Karpas-422 (cell line): ENCODE data around the gene IL18RAP. TPM values are rescaled to one million over a fixed set of nuclear protein-coding genes. Genes with fewer than 3 reads are reported as not detected.

Experiments used
- DNase-seq: peaks from one replicate; pipeline ENCODE4 v3.0.0-alpha.2; 2015
- H2AFZ ChIP-seq: fragments of 200-600 bp; sonication (generic); 2 replicates; pipeline ENCODE4 v1.6.1; 2014; ENCODE audit warnings: antibody characterized with exemption, low read length, mixed read lengths
- H3K27ac ChIP-seq: fragments of 200-600 bp; sonication (generic); 2 replicates; pipeline ENCODE4 v1.5.1; 2014; ENCODE audit warnings: mild to moderate bottlenecking, low read length, moderate library complexity
- H3K27me3 ChIP-seq: fragments of 200-600 bp; sonication (generic); 2 replicates; pipeline ENCODE4 v1.6.1; 2014; ENCODE audit warnings: low read length, mixed read lengths
- H3K36me3 ChIP-seq: fragments of 200-600 bp; sonication (generic); 2 replicates; pipeline ENCODE4 v1.6.1; 2014; ENCODE audit warnings: low read length, mixed read lengths; ENCODE audit not compliant: insufficient read depth
- H3K4me1 ChIP-seq: fragments of 200-600 bp; sonication (generic); 2 replicates; pipeline ENCODE4 v1.6.1; 2014; ENCODE audit warnings: mild to moderate bottlenecking, low read length, mixed read lengths
- H3K4me2 ChIP-seq: fragments of 200-600 bp; sonication (generic); 2 replicates; pipeline ENCODE4 v1.6.1; 2014; ENCODE audit warnings: low read length, low read depth, mild to moderate bottlenecking; ENCODE audit not compliant: poor library complexity, severe bottlenecking
- H3K4me3 ChIP-seq: fragments of 200-600 bp; sonication (generic); 2 replicates; pipeline ENCODE4 v1.5.1; 2014; ENCODE audit warnings: mild to moderate bottlenecking, antibody characterized with exemption, low read length, mixed read lengths
- H3K79me2 ChIP-seq: fragments of 200-600 bp; sonication (generic); 2 replicates; pipeline ENCODE4 v1.6.1; 2014; ENCODE audit warnings: mild to moderate bottlenecking, low read length, mixed read lengths
- H3K9ac ChIP-seq: fragments of 200-600 bp; sonication (generic); 2 replicates; pipeline ENCODE4 v1.6.0; 2014; ENCODE audit warnings: low read length
- H3K9me2 ChIP-seq: fragments of 200-600 bp; sonication (generic), shearing (Covaris generic); replicated peaks from 2 replicates; pipeline ENCODE4 v1.6.0; 2014; ENCODE audit warnings: mild to moderate bottlenecking, low read length, moderate library complexity; ENCODE audit not compliant: insufficient read depth
- H3K9me3 ChIP-seq: fragments of 300-700, 200-600 bp; sonication (generic); 2 replicates; pipeline ENCODE4 v1.6.1; 2014; ENCODE audit warnings: low read length, mixed read lengths
- H4K20me1 ChIP-seq: fragments of 200-600 bp; sonication (generic); 2 replicates; pipeline ENCODE4 v1.6.1; 2014; ENCODE audit warnings: mild to moderate bottlenecking, antibody characterized with exemption, low read length, low read depth; ENCODE audit not compliant: insufficient read depth
- total RNA-seq: library from RNA; depleted of rRNA; stranded (reverse); fragments of >200 nt; shearing (Covaris generic); gene quantifications from 2 replicates; pipeline ENCODE4 v1.2.3, GENCODE V29; 2014; ENCODE audit warnings: low replicate concordance; rRNA removed

IL18RAP gene, protein sequence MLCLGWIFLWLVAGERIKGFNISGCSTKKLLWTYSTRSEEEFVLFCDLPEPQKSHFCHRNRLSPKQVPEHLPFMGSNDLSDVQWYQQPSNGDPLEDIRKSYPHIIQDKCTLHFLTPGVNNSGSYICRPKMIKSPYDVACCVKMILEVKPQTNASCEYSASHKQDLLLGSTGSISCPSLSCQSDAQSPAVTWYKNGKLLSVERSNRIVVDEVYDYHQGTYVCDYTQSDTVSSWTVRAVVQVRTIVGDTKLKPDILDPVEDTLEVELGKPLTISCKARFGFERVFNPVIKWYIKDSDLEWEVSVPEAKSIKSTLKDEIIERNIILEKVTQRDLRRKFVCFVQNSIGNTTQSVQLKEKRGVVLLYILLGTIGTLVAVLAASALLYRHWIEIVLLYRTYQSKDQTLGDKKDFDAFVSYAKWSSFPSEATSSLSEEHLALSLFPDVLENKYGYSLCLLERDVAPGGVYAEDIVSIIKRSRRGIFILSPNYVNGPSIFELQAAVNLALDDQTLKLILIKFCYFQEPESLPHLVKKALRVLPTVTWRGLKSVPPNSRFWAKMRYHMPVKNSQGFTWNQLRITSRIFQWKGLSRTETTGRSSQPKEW
- total RNA-seq: 1.2 and 4.4 TPM in 2 replicates

DNA sequence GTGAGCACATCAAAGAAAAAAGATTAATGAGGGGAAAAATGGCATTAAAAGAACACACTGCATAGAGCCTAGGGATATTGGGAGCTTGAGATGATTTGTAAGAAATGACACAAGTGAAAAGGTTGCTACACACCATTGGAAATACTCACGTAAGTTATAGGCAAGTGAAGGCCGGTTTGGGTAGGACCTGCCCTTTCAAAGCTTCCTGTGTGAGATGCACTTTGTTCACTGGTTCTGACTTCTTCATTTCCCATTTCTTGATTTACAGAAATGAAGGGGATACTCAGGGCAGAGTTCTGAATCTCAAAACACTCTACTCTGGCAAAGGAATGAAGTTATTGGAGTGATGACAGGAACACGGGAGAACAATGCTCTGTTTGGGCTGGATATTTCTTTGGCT is at the start of gene IL18RAP:
Gene IL18RAP (plus strand): TSS at position 251 of the 400 bp plus-strand sequence. CDS start 118 bp downstream, at position 369.
- no peaks in the 10 kb centered on the region for H3K9me3 ChIP-seq
- no peak for DNase-seq
- no peaks in the 10 kb centered on the region for H3K36me3 ChIP-seq
- H3K79me2 ChIP-seq: no peaks in the 10 kb centered on the region
- H3K4me2 ChIP-seq: no peak within 1 kb of the TSS
- H3K9me2 ChIP-seq: no peaks in the 10 kb centered on the region
- no peaks in the 10 kb centered on the region for H4K20me1 ChIP-seq
- peaks cover 4% of the 10 kb centered on the region; the same call in 1 of the 2 replicates for H3K4me1 ChIP-seq
- no peak within 1 kb of the TSS for H3K4me3 ChIP-seq
- no peak within 1 kb of the TSS for H3K27ac ChIP-seq
- H3K27me3 ChIP-seq: no peaks in the 10 kb centered on the region
- no peak within 1 kb of the TSS for H3K9ac ChIP-seq
- no peak within 1 kb of the TSS for H2AFZ ChIP-seq

DNA sequence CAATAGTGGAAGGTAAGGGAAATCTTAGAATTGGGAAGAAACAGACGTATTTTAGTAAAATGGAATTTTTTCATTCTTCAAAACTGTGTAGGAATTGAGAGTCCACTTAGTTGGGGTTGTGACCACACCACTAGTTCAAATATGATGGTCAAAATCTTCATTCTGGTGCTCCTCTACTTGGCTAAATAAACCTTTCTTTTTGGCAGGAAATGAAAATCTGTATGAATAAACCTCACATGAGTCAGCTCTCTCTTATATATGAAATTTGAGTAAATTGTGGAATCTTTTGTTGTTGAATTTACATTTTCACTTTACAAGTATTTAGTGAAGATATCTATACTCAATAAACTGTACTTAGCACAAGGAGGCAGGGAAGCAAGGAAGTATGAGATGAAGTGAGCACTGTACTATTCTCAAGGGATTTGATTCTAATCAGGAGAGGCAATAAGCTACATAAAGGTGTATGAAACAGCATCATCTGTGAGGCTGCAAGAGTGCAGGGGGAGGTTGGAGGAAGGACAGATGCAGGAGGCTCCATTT is 46.8 kb upstream of the IL18RAP start:
- Histone ChIP-seq H3K9ac (no peak overlapping the region), H3K27ac (no peak overlapping the region), H3K4me3 (no peak overlapping the region), H3K4me1 (no peaks in the 10 kb centered on the region), H3K4me2 (no peak overlapping the region), H3K27me3 (no peaks in the 10 kb centered on the region), H3K79me2 (no peaks in the 10 kb centered on the region), H3K9me3 (no peaks in the 10 kb centered on the region), H2AFZ (no peak overlapping the region), H4K20me1 (0 out of 2 replicates have a peak, but pooled peaks cover 3% of the 10 kb centered on the region), H3K9me2 (no peaks in the 10 kb centered on the region), H3K36me3 (no peaks in the 10 kb centered on the region)
- no peak for DNase-seq

DNA sequence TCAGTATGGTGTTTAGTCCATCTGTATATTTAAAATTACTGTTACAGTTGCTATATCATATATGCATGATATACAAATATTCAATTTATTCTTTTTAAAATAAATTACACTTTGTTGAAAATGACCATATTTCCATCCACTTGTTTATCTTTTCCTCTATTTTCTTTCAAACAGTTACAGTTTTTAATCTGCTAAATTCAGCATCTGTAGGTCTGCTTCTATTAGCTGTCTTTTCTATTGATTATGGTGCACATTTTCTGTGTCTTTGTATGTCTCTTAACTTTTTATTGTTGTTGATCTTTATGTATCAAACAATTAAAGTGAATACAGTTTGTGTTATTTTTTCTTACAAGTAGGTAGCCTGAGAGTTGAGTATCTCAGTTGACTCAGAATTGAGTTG is 39.2 kb upstream of the IL18RAP start:
- Histone ChIP-seq H3K9me2 (no peaks in the 10 kb centered on the region), H3K9me3 (peaks cover 10% of the 10 kb centered on the region; the same call in 1 of the 2 replicates), H3K9ac (no peak overlapping the region), H2AFZ (no peak overlapping the region), H4K20me1 (0 out of 2 replicates have a peak, but pooled peaks cover under 1% of the 10 kb centered on the region), H3K4me2 (no peak overlapping the region), H3K79me2 (no peaks in the 10 kb centered on the region), H3K4me1 (no peaks in the 10 kb centered on the region), H3K36me3 (0 out of 2 replicates have a peak, but pooled peaks cover 3% of the 10 kb centered on the region), H3K4me3 (no peak overlapping the region), H3K27ac (no peak overlapping the region), H3K27me3 (no peaks in the 10 kb centered on the region)
- DNase-seq: no peak

DNA sequence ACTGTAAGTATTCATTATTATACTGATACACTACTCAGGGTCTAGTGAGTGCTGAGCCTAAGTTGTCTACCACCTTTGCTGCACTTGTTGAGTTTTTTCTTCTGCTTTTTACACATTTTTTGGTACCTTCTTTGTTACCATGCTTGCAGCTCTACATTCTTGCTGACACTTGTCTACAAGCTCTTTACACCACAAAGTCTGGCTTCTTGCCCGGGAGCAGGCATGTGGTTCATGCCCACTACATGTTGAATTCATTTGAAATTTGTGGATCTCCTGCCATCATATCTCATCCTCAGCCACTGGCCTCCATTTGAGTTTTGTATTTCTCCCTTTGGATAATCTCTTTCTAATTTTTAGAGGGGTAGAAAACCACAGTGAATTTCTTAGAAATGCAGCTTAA is 37.4 kb upstream of the IL18RAP start:
- Histone ChIP-seq H3K4me2 (no peak overlapping the region), H3K27me3 (no peaks in the 10 kb centered on the region), H3K9ac (no peak overlapping the region), H3K9me2 (no peaks in the 10 kb centered on the region), H4K20me1 (no peaks in the 10 kb centered on the region), H3K4me3 (no peak overlapping the region), H2AFZ (no peak overlapping the region), H3K36me3 (0 out of 2 replicates have a peak, but pooled peaks cover 3% of the 10 kb centered on the region), H3K27ac (no peak overlapping the region), H3K4me1 (no peaks in the 10 kb centered on the region), H3K9me3 (peaks cover 10% of the 10 kb centered on the region; the same call in 1 of the 2 replicates), H3K79me2 (no peaks in the 10 kb centered on the region)
- DNase-seq: no peak

DNA sequence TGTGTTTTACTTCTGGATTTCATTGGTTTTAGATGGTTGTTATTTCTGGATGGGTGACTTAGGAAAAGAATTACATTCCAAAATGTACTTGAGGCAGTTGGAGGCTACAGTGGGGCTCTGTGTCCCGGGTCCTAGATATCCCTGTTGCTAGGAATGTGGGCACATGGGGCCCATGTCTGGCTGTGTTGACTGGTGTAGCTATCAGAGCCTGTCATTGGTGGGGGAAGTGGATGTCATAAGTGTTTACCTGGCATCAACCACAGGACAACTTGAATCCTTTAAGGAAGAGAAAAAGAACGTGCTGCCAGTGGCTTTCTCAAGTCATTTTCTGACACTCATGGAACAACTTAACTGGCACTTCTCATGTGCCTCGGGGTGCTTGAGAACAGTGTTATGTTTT is 37.0 kb upstream of the IL18RAP start:
- H2AFZ ChIP-seq: no peak overlapping the region

DNA sequence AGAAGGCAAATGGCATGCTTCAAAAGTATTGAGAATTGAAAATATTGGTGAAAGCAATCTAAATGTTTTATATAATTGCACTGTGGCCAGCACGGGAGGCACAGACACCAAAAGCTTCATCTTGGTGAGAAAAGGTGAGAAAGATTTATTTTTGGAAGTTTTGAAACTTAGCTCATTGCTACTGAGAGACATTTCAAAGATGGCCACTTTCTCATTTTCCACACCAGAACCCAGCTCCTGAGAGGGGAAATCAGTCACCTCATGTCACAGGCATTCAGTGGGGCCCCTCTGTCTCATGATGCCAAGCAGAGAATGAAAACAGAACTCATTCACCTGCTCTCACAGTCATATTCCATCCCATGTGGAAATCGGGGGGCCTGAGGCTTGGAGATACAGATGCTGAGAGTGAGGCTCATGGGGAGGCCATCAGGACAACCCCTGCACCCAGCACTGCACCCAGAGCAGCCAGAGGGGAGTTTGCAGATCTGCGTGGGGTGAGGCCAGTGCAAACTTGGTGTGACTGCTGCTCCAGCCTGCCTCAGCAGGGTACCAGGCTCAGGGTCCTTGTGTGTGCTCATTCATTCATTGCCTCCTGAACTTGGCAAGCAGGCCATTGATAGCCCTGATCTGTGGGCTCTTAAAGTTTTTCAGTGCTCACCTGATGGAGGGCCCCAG is 36.0 kb upstream of the IL18RAP start:
- no peak for DNase-seq
- Histone ChIP-seq H3K27me3 (no peaks in the 10 kb centered on the region), H3K36me3 (0 out of 2 replicates have a peak, but pooled peaks cover 3% of the 10 kb centered on the region)

More for the DNA sequence above, 37.0 kb upstream of the IL18RAP start:
- DNase-seq: no peak
- Histone ChIP-seq H3K27ac (no peak overlapping the region), H4K20me1 (no peaks in the 10 kb centered on the region), H3K9ac (no peak overlapping the region), H3K79me2 (no peaks in the 10 kb centered on the region), H3K4me1 (no peaks in the 10 kb centered on the region), H3K36me3 (0 out of 2 replicates have a peak, but pooled peaks cover 3% of the 10 kb centered on the region), H3K4me2 (no peak overlapping the region), H3K9me3 (peaks cover 10% of the 10 kb centered on the region; the same call in 1 of the 2 replicates), H3K4me3 (no peak overlapping the region), H3K9me2 (no peaks in the 10 kb centered on the region), H3K27me3 (no peaks in the 10 kb centered on the region)

DNA sequence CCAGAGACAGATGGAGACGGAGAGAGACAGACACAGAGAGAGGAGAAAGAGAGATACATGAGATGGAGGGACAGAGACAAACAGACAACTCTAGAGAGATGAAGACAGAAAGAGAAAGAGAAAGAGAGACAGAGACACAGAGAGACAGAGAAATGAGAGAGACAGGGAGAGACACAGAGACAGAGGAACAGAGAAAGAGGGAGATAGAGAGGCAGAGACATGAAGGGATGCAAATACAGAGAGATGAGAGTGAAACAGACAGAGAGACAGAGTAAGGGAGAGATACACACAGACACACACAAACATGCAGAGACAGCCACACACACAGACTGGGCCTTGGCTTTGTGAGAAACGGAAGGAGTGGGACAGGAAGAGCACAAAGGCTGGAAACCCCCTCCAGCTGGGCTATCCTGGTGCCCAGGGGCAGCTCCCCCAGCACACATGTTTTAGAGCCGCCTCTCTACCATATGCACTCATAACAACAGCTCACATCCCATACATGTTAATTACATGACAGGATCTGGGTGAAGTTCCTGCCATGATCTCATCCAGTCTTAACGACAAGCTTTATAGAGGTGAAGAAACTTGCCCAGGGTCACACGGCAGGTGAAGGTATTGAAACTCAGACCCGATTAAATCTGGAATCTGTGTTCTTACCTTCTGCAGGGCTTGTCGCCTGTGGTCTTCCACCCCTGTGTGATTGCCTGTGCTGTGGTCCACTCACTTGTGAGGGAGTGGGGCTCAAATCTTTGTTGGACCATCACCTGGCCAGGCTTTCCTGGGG is 35.0 kb upstream of the IL18RAP start:
- Histone ChIP-seq H3K4me1 (no peaks in the 10 kb centered on the region), H4K20me1 (no peaks in the 10 kb centered on the region), H3K4me2 (no peak overlapping the region), H3K4me3 (no peak overlapping the region), H3K9me2 (no peaks in the 10 kb centered on the region), H3K27ac (no peak overlapping the region), H3K9ac (no peak overlapping the region), H3K9me3 (peaks cover 10% of the 10 kb centered on the region; the same call in 1 of the 2 replicates), H3K79me2 (no peaks in the 10 kb centered on the region), H2AFZ (no peak overlapping the region), H3K36me3 (0 out of 2 replicates have a peak, but pooled peaks cover 3% of the 10 kb centered on the region), H3K27me3 (no peaks in the 10 kb centered on the region)
- DNase-seq: no peak

More for the DNA sequence above, 36.0 kb upstream of the IL18RAP start:
- H3K27ac ChIP-seq: no peak overlapping the region
- peaks cover 10% of the 10 kb centered on the region; the same call in 1 of the 2 replicates for H3K9me3 ChIP-seq
- no peak overlapping the region for H3K4me2 ChIP-seq
- H3K4me3 ChIP-seq: no peak overlapping the region
- H4K20me1 ChIP-seq: no peaks in the 10 kb centered on the region
- H3K79me2 ChIP-seq: no peaks in the 10 kb centered on the region
- no peak overlapping the region for H2AFZ ChIP-seq
- no peaks in the 10 kb centered on the region for H3K4me1 ChIP-seq
- H3K9ac ChIP-seq: no peak overlapping the region
- no peaks in the 10 kb centered on the region for H3K9me2 ChIP-seq
